H1 (cell line): ENCODE data around the gene PHKA2. TPM values are rescaled to one million over a fixed set of nuclear protein-coding genes. Genes with fewer than 3 reads are reported as not detected.

Source experiments
- BCL11A ChIP-seq, 2 experiments: IDR thresholded peaks; one replicate each; pipeline ENCODE4 v1.6.1; 2011; ENCODE audit warnings: low read depth in 2 of 2, low read length in 2 of 2, mild to moderate bottlenecking in 2 of 2
- CHD2 ChIP-seq: IDR thresholded peaks from 2 replicates; pipeline ENCODE4 v1.6.1; 2012; ENCODE audit warnings: low read length, improper control_type of control experiment
- CHD7 ChIP-seq: fragments of 300-600 bp; sonication (generic); IDR thresholded peaks from 2 replicates; pipeline ENCODE4 v1.7.1; 2012; ENCODE audit warnings: low read length, moderate library complexity, mild to moderate bottlenecking, inconsistent platforms; ENCODE audit not compliant: insufficient replicate concordance
- EZH2 ChIP-seq: fragments of 200-600 bp; sonication (generic); IDR thresholded peaks from 2 replicates; pipeline ENCODE4 v1.7.1; 2012; ENCODE audit warnings: low read depth, mild to moderate bottlenecking, moderate library complexity, low read length, inconsistent platforms; ENCODE audit not compliant: severe bottlenecking
- polyA plus RNA-seq, 7 experiments: library from polyadenylated mRNA; depleted of rRNA in 3 of 7; stranded (reverse) in 5 of 7; unstranded in 2 of 7; fragments of >200 nt in 5 of 7; fragments of 200-250 nt in 2 of 7; gene quantifications; 1 replicate in 5 of 7; 2 replicates in 1 of 7; 4 replicates in 1 of 7; pipeline versions ENCODE4 v1.2.1 to v1.2.3, GENCODE V29; 2011 to 2013; ENCODE audit warnings: missing spikeins in 2 of 7, mixed read lengths in 2 of 7
- total RNA-seq: library from RNA; stranded (reverse); fragmentation: NEBNext Ultra II Directional; extraction: Animal tissue kit (Norgen Biotek cat#: 25700); gene quantifications from 2 replicates; pipeline ENCODE4 v1.2.1, GENCODE V29; 2021

Gene PHKA2
- total and polyA plus RNA-seq, 2 of the 8 experiments (the other 6 are each of a cell fraction or from before 2014, with no cell fraction given), result 28.1 to 35.8 TPM

GRCh38 chrX:18894156-18894555 lies 89.8 kb downstream of the PHKA2 start (continued):
- no peak for TF ChIP-seq CHD7
- no peak for TF ChIP-seq EZH2
- no peak for TF ChIP-seq BCL11A (IDR thresholded peaks at IDR 0.05; ENCODE audit: low read depth in 2 of 2, low read length in 2 of 2)
- no peak for TF ChIP-seq CHD2
